Measurements from ENCODE around the gene CIAPIN1. TPM values are rescaled to one million over a fixed set of nuclear protein-coding genes. Genes with fewer than 3 reads are reported as not detected.

CIAPIN1 gene
- polyA plus RNA-seq, 1 of the 3 experiments (the other 2 are of a cell fraction): 43.6 TPM

DNA sequence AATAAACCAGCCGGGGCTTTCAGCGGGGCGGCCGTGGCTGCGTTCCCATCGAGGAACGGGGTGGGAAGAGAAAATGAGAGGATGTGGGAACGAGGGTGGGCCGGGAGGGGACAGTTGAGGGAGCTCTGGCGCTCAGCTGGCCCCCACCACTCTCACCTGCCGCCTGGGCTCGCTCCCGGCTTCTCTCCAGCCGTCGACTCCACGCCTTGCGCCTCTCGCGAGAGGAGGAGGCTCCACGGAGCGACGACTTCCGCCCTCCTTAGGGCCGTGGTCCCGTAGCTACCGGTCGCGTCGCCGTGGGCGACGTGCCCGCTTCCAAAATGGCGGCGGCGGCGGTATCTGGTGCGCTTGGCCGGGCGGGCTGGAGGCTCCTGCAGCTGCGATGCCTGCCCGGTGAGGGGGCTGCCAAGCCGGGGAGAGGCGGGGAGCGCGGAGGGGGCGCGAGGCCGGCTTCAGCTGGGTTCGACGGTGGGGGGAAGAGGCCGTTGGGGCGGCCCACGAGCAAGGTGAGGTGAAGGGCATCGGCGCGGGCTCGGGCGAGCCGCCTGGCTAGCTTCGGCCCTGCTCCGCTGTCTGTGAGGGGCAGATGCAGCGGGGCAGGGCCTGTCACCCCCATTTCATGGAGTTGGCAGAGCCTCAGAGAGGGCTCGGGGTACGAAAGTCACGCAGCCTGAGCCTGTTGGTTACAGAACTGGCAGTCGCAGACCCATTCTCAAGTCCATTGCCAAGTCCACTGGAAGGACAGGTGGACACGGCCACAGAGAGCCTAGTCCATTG is at the start of gene CIAPIN1, which contains the start of gene COQ9 (continued):
- no peak for TF ChIP-seq SMC3 (IDR thresholded peaks at IDR 0.05; ENCODE audit: low read depth, low read length)
- TF ChIP-seq GATA2 (CRISPR knock-in tag; IDR thresholded peaks at IDR 0.05): no peak
- TF ChIP-seq CTCF (IDR thresholded peaks at IDR 0.05): no peak
- TF ChIP-seq, protein P1, sequence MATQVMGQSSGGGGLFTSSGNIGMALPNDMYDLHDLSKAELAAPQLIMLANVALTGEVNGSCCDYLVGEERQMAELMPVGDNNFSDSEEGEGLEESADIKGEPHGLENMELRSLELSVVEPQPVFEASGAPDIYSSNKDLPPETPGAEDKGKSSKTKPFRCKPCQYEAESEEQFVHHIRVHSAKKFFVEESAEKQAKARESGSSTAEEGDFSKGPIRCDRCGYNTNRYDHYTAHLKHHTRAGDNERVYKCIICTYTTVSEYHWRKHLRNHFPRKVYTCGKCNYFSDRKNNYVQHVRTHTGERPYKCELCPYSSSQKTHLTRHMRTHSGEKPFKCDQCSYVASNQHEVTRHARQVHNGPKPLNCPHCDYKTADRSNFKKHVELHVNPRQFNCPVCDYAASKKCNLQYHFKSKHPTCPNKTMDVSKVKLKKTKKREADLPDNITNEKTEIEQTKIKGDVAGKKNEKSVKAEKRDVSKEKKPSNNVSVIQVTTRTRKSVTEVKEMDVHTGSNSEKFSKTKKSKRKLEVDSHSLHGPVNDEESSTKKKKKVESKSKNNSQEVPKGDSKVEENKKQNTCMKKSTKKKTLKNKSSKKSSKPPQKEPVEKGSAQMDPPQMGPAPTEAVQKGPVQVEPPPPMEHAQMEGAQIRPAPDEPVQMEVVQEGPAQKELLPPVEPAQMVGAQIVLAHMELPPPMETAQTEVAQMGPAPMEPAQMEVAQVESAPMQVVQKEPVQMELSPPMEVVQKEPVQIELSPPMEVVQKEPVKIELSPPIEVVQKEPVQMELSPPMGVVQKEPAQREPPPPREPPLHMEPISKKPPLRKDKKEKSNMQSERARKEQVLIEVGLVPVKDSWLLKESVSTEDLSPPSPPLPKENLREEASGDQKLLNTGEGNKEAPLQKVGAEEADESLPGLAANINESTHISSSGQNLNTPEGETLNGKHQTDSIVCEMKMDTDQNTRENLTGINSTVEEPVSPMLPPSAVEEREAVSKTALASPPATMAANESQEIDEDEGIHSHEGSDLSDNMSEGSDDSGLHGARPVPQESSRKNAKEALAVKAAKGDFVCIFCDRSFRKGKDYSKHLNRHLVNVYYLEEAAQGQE (IDR thresholded peaks at IDR 0.05; ENCODE audit: low read depth, low read length): peak; percentile 48; the same call in 1 of the 2 replicates
- TF ChIP-seq MEF2A (IDR thresholded peaks at IDR 0.05; ENCODE audit: borderline replicate concordance, low read depth): no peak

GRCh38 chr16:57493767-57494166 is 46.6 kb upstream of the CIAPIN1 start:
- CTCF ChIA-PET: no interaction called here
- H3K27me3 ChIP-seq (ENCODE audit: insufficient read depth): no peaks in the 10 kb centered on the region
- H3K9me3 ChIP-seq: no peaks in the 10 kb centered on the region
- H3K9me2 ChIP-seq: no peaks in the 10 kb centered on the region
- H3F3A ChIP-seq (replicated peaks; ENCODE audit: insufficient read depth): no peaks in the 10 kb centered on the region
- H3K4me2 ChIP-seq: no peak overlapping the region
- no peak overlapping the region for H3K4me3 ChIP-seq (ENCODE audit: low read depth in 2 of 2, low read length in 1 of 2)
- H2AFZ ChIP-seq (ENCODE audit: low read depth): no peak overlapping the region
- peaks cover 0 to 6% of the 10 kb centered on the region in 2 experiments; a peak in 1 of 4 replicates for H3K4me1 ChIP-seq (ENCODE audit: control insufficient read depth in 1 of 2, insufficient read depth in 2 of 2, low read depth in 1 of 2, low read length in 1 of 2)
- H3K27ac ChIP-seq (ENCODE audit: low read depth in 2 of 2, low read length in 1 of 2): no peak overlapping the region
- no peaks in the 10 kb centered on the region for H3K36me3 ChIP-seq (replicated peaks in 1 of 2; ENCODE audit: control insufficient read depth in 1 of 2, insufficient read depth in 2 of 2, low read length in 1 of 2)
- H3K9ac ChIP-seq: no peak overlapping the region
- POLR2A ChIA-PET: no interaction called here
- no peaks in the 10 kb centered on the region for H3K79me2 ChIP-seq (ENCODE audit: insufficient read depth)
- no peaks in the 10 kb centered on the region for H4K20me1 ChIP-seq (ENCODE audit: insufficient read depth)
- no peak for DNase-seq
- WGBS (ENCODE audit: low lambda C conversion rate): 80% methylated on average over 4 of the region's 4 CpGs
- TF ChIP-seq MXI1 (IDR thresholded peaks at IDR 0.05; ENCODE audit: low read depth, low read length) (no peak), FOXJ3 (CRISPR knock-in tag; IDR thresholded peaks at IDR 0.05) (no peak), TEAD4 (IDR thresholded peaks at IDR 0.05; ENCODE audit: borderline replicate concordance, insufficient read depth) (no peak), IRF3 (IDR thresholded peaks at IDR 0.05; ENCODE audit: low read depth, low read length) (no peak), CTCF (IDR thresholded peaks at IDR 0.05) (no peak), FOXM1 (IDR thresholded peaks at IDR 0.05; ENCODE audit: low read depth) (no peak), SIN3A (IDR thresholded peaks at IDR 0.05; ENCODE audit: borderline replicate concordance, low read depth, low read length) (no peak), CHD2 (IDR thresholded peaks at IDR 0.05; ENCODE audit: low read length, partially characterized antibody) (no peak), FOSL2 (IDR thresholded peaks at IDR 0.05; ENCODE audit: borderline replicate concordance, low read depth) (no peak), RCOR1 (IDR thresholded peaks at IDR 0.05; ENCODE audit: low read length) (no peak), USF1 (IDR thresholded peaks at IDR 0.05; ENCODE audit: borderline replicate concordance, low read depth) (no peak), MEF2A (IDR thresholded peaks at IDR 0.05; ENCODE audit: borderline replicate concordance, low read depth) (no peak), SMC3 (IDR thresholded peaks at IDR 0.05; ENCODE audit: low read depth, low read length) (no peak)
- TF ChIP-seq, protein P2, sequence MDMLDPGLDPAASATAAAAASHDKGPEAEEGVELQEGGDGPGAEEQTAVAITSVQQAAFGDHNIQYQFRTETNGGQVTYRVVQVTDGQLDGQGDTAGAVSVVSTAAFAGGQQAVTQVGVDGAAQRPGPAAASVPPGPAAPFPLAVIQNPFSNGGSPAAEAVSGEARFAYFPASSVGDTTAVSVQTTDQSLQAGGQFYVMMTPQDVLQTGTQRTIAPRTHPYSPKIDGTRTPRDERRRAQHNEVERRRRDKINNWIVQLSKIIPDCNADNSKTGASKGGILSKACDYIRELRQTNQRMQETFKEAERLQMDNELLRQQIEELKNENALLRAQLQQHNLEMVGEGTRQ (IDR thresholded peaks at IDR 0.05; ENCODE audit: borderline replicate concordance, low read depth, low read length): no peak
- TF ChIP-seq, protein P3, sequence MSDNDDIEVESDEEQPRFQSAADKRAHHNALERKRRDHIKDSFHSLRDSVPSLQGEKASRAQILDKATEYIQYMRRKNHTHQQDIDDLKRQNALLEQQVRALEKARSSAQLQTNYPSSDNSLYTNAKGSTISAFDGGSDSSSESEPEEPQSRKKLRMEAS (IDR thresholded peaks at IDR 0.05; ENCODE audit: low read depth): no peak
